Mammary epithelial cell (primary cell): ENCODE results near the gene CR1.

ENCODE experiments used
- EZH2 ChIP-seq: IDR thresholded peaks from 2 replicates; pipeline ENCODE4 v1.6.1; 2012; ENCODE audit warnings: low read length, inconsistent platforms, borderline replicate concordance
- TF ChIP-seq, protein P1 (sequence below), 2 donors: IDR thresholded peaks in 1 of 2; conservative IDR thresholded peaks in 1 of 2; 2 replicates each; pipeline ENCODE4 v1.5.1; 2011 to 2012; ENCODE audit warnings: inconsistent platforms in 2 of 2, low read length in 2 of 2, mild to moderate bottlenecking in 2 of 2, control low read depth in 1 of 2, low read depth in 1 of 2; ENCODE audit not compliant: insufficient read depth in 1 of 2; ENCODE audit errors: extremely low read depth in 1 of 2

DNA sequence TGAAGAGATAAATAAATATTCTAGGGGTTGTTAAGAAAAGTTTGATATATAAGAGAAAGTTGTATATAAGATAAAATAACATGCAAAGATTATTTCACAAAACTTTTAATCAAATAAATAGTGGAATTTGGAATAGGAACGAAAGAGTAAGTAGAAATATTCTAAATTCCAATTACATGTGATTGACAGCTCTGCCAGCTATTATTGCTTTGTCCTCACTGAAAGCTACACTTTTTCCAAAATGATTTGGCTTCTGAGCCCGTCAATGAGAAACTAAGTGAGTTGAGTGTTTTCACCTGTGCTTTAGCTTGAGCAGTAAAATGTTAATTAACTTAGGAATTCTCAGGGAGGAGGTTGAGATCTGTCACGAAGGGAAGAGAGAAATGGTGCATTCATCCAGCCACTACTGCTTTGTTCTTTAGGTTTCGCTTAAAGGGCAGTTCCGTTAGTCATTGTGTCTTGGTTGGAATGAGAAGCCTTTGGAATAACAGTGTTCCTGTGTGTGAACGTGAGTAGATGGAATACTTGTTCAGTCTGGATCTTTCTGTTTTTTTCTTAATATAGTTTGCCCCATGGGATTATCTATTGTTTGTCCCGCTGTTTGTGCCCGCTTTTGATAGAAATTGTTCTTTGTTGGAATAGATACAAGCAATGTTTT is 85.7 kb downstream of the CR1 start:
- TF ChIP-seq, protein P1, sequence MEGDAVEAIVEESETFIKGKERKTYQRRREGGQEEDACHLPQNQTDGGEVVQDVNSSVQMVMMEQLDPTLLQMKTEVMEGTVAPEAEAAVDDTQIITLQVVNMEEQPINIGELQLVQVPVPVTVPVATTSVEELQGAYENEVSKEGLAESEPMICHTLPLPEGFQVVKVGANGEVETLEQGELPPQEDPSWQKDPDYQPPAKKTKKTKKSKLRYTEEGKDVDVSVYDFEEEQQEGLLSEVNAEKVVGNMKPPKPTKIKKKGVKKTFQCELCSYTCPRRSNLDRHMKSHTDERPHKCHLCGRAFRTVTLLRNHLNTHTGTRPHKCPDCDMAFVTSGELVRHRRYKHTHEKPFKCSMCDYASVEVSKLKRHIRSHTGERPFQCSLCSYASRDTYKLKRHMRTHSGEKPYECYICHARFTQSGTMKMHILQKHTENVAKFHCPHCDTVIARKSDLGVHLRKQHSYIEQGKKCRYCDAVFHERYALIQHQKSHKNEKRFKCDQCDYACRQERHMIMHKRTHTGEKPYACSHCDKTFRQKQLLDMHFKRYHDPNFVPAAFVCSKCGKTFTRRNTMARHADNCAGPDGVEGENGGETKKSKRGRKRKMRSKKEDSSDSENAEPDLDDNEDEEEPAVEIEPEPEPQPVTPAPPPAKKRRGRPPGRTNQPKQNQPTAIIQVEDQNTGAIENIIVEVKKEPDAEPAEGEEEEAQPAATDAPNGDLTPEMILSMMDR (conservative IDR thresholded peaks at IDR 0.05 in 1 of 2, IDR thresholded peaks at IDR 0.05 in 1 of 2; ENCODE audit: extremely low read depth in 1 of 2, insufficient read depth in 1 of 2, low read depth in 1 of 2, low read length in 2 of 2): no peak
- TF ChIP-seq EZH2: no peak
